Ramos (cell line): ENCODE data around the gene THRB.

Experiments
- in situ Hi-C: fragments of 300-500 bp; cut with MboI; formaldehyde crosslinking; loops from one replicate; pipeline ENCODE4 v1.14.3; 2022; ENCODE audit warnings: low sequenced_read_pairs; ENCODE audit not compliant: unreplicated experiment

THRB gene

DNA sequence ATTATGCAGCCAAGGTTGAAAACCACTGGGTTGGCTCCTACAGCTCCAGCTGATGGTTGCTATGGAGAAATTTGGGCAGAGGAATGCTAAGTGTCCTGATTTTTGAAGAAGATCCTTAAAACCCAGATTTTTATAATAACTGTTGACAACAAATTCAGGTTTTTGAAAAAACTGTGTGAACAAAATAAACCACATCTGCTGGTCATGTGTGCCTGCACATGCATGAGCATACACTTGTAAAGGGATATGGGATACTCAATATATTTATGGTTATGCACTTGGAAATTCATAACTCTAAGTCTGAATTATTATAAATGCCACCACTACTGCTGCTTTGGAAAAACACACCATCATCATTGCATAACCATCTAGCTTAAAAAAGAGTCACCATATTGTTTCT is 133.7 kb downstream of the THRB start:
- in situ Hi-C loops = no loop called here

DNA sequence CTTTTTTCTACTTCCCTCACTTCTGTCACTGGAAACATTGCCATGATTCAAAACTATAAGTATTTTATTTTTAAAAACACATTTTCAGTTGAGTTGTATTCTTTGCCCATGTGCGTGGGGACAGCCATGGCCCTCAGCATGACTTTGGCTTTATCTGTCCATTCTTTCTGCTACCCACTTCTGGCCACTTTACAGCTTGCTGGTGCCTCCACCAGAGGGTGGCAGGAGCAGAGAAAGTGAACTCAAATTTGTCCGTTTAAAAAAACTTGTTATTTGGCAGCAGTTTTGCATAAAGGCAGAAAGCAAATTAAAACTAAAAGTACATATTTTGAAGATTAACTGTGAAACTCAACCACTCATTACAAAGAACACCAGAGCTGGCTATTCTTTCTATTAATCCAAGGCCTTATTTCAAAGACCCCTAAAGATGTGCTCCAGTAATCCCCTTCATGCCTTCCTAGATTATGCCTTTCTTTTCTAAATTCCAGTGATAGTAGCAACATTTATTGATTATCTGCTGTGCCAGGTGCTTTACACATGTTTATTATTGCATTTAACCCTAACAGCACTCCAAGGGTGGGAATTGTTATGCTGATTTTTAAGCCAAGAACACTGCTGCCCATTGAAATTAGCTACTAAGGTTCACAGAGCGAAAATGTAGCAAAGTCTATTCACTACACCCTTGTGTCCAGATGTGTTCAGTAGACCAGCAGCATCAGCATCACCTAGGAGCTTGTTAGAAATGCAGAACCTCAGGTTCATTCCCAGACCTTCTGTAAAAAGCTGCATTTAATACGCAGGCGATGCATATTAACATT is 134.8 kb downstream of the THRB start:
- in situ Hi-C loops = no loop called here

GRCh38 chr3:24359102-24359501 is 135.5 kb downstream of the THRB start:
- in situ Hi-C loops = no loop called here

DNA sequence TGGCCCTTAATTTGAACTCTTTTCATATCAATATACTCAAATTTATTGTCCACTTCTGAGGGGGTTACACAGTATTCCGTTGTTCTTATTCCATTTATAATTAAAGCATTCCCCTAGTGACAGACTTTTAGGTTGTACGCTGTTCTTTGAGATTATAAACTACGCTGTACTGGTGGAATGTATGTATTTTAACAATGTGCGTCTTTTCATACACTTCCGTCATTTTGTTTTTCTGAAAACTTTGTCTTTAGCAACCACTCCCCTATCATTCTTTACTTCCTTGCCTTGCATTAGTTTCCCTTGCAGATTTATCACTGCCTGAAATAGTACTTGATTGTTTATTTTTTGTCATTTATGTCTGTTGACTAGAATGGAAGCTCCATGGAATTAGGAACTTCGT is 137.0 kb downstream of the THRB start:
- in situ Hi-C loops = no loop called here

GRCh38 chr3:24355806-24356205 is 138.8 kb downstream of the THRB start:
- in situ Hi-C loops = no loop called here

DNA sequence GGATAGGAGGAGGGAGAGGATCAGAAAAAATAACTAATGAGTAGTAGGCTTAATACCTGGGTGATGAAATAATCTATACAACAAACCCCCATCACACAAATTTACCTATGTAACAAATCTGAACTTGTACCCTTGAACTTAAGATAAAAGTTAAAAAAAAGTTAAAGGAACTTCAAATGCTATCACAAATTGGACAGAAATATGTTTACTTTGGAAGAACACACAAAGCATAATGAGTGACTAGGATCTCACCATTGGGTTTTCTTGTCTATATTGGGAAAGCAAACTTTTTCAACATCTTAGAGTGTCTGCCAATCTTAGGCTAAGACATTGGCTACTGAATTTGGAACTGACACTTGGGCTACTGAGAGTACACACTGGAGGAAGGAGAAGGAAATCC is 140.4 kb downstream of the THRB start:
- in situ Hi-C loops = no loop called here

DNA sequence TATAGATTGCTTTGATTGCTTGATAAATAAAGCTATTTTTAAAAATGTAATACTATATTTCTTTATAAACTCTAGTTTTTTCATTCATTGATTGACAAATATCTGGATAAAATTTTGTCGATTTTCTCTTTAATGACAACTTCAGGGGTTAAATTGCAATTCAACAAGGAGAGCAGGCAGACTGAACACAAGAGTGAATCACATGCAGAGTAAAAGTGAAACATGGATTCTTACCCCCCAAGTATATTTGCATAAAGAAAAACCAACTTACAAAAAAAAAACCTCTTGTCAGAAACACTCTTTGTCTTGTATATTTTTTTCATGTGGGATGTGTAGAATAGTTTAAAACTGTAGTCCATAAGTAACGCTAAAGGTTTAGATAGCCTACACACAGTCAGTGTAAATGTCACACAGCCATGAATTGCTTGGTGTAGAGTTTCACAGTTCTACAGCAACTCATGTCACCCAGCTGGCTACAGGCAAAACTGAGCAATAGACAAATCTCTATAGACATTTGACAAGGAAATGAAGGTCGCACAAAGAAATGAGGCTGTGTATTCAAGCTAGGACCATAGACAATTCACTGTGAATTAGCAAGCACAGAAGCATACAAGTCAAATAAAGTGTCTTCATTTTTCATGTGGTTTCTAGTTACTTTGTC is 141.6 kb downstream of the THRB start:
- in situ Hi-C loops = no loop called here

GRCh38 chr3:24351779-24352469 is 142.7 kb downstream of the THRB start:
- in situ Hi-C loops = no loop called here

DNA sequence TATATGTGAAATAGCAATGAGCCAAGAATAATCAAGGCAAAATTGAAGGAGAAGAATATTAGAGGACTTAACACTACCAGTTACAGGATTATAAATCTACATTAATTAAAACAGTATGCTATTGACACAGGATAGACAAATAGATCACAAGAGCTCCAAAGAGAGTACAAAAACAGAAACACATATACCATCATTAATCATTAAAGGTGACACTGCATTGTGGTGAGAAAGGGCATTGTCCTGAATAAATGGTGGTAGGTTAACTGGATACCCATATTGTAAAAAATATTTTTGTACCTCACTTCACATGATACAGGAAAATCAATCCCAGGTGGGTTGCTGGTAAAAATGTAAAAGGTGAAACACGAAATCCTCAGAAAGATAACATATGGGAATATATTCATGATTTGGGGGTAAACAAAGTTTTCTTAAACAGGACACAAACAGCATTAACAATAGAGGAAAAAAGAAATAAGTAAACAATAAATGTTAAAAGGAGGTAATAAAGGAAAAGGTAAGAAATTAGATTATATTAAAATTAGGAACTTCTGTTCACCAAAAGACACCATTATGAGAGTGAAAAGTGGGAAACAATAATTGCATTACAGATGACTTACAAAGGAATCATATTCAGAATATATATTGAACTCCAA is 145.2 kb downstream of the THRB start:
- in situ Hi-C loops = no loop called here

DNA sequence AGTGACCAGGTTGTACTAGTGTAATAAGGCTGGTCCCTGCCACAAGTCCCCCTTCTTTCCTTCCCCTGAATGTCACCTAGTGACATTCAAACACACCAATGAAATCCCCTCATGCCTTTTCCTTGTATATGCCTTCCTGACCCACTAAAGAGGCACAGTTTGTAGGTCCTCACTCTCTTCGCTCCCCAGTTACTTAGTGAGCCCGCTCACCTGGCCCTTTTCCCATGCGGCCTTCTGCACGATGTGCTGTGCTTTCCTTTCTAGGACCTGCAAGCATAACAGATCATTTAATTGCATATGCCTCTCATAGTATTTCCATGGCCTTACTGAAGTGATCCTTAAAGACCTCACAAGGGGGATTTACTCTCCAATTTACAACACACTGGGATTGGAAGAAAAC is 146.3 kb downstream of the THRB start:
- in situ Hi-C loops = no loop called here

DNA sequence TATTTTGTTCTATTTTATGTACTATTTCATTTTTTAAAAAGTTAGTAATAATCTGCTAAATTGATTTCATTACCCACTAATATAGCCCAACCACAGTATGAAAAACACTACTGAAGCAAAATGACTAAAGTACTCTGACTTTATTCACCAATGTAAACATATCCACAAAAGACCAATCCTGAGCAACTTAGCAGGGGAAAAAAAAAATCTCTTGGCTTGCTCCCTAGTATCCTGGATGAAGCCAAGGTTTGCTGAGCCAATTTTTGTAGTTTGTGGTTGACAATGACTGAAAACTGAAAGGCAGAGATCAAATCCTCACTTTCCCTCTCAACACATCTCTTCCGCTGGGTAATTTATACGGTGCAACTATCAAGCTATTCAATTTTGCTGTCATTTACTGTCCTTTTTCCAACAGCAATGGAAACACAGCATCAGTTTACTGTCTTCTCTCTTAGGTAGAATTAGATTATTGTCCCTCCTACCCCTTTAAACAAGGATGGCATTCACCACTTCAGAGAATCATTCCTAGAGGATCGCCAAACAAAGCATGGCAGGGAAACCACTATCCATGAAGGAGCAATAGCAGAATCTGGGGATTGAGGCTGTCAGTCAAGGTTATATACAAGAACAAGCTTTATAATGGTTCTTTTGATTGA is 149.7 kb downstream of the THRB start:
- in situ Hi-C loops = no loop called here

- in situ Hi-C loops = no loop called here
Measured at GRCh38 chr3:24343084-24343783, 151.4 kb downstream of the THRB start.

DNA sequence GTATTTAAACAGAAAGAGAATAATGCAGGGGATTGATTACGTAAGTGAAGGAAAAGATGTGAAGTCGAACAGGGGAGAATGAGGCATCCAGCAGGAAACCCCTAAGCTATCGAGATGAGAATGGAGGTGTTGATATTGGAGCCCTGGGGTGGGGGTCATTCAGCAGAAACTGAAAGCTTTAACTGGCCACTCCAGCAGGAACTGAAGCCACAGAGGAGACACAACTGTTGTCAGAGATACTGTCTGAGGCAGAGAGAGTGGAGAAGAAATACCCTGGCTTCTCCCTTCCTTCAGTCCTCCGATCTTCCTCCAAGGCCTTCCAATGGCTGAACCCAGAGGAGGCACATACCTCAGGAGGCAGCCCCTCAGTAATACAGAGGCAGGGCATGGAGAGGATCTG is 152.4 kb downstream of the THRB start:
- in situ Hi-C loops = no loop called here

GRCh38 chr3:24341668-24342067 is 153.0 kb downstream of the THRB start:
- in situ Hi-C loops = no loop called here

DNA sequence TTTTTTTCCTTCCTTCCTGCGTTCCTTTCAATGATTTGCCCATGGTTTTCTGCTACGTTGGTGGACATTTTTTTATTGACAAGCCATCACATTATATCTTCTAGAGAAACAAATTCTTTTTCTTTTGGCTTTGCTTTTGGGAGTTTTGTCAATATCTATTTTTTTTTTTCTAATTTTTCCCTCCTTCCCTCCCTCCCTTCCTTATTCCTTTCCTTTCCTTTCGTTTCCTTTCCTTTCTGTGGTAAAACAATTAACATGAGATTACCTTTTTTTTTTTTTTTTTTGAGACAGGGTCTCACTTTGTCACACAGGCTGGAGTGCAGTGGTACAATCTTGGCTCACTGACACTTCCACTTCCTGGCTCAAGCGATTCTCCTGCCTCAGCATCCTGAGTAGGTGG is 153.7 kb downstream of the THRB start:
- in situ Hi-C loops = no loop called here

DNA sequence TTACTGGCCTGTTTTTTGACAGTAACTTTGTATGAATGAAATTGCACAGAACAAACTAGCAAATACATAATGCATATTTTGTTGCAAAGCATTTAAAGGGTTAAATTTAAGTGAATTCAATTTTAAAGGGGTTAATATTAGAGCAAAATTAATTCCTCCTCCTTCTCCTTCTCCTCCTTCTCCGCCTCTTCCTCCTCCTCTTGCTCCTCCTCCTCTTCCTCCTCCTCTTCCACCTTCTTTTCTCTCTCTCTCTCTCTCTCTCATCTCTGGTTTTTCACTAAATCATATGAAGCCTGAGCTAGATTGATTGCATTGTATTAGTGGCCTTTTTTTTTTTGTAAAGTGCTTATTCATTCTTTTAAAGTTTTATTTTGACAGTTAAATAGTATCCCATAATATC is 154.5 kb downstream of the THRB start:
- in situ Hi-C loops = no loop called here

- in situ Hi-C loops = no loop called here
Measured at GRCh38 chr3:24339266-24339825, 155.3 kb downstream of the THRB start.

DNA sequence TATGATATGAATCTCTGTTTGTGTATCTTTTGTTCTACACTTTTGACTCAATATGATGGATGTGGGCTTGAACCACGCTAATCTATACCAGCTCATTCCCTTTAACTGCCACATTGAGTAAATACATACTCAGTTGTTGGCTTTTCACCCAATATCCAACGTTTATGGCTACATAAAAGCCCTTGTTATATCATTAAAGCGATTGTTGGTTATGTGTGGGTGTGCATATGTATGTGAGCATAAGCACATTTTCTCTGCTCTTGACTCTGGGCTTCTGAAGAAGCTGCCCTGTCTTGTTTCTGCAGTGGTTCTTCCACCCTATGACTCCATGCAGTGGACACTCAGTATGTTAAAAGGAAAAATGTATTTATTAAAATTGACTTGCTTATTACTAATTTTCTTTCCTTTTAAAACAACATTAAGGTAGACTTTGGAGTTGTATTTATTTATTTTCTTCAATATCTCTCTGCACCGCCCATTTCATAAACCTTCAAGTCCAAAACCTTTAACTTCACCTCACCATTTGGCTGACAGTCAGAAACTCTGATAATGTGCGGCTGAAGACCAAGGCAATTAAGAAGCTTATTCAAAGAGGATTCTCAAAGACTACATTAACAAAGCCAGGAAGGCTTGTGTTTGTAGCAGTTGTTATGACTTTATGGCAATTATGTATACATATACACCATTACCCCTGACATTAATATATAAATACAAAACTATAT is 156.1 kb downstream of the THRB start:
- in situ Hi-C loops = no loop called here

GRCh38 chr3:24336101-24336500 is 158.5 kb downstream of the THRB start:
- in situ Hi-C loops = no loop called here
